Choroid plexus epithelial cell (primary cell): ENCODE data around the gene ROR2.

Experiments
- DNase-seq: peaks from one replicate; pipeline ENCODE4 v3.0.0-alpha.2; 2010; ENCODE audit warnings: low read depth
- H3K4me3 ChIP-seq: 2 replicates; pipeline ENCODE4 v1.5.1; 2011; ENCODE audit warnings: low read depth, mild to moderate bottlenecking, control low read depth, low read length, moderate library complexity
- TF ChIP-seq, protein P1 (sequence below): conservative IDR thresholded peaks from 2 replicates; pipeline ENCODE4 v1.5.1; 2011; ENCODE audit warnings: low read depth, mild to moderate bottlenecking, control low read depth, inconsistent platforms, low read length, moderate library complexity

Gene ROR2

DNA sequence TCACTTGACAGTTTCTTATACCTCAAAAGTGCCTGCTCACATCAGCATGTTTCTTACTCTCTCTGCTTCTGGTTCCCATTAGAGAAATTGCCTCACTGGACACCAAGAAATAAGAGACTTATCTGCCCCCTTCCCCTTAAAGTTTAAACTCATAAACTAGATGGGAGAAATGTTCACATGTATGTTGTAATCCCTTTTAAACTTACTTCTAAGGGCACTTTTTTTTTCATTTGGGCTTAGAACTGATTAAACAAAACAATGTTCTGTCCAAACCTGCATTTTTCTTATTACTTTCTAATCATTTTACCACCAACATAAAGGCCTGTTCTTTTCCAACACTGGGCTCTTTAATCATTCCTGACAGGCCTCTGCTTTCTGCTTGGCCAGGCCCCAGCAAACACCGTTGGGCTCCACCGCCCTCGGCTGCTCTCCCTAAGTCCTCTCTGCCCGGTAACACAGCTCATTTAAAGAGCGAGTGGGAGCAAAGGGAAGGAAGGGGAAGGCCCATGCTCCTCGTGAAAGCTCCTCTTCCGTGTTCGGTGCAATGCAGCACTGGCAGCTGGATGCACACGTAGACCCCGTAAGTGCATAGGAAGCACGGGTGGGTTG, 53.4 kb downstream of the ROR2 start:
- TF ChIP-seq, protein P1, sequence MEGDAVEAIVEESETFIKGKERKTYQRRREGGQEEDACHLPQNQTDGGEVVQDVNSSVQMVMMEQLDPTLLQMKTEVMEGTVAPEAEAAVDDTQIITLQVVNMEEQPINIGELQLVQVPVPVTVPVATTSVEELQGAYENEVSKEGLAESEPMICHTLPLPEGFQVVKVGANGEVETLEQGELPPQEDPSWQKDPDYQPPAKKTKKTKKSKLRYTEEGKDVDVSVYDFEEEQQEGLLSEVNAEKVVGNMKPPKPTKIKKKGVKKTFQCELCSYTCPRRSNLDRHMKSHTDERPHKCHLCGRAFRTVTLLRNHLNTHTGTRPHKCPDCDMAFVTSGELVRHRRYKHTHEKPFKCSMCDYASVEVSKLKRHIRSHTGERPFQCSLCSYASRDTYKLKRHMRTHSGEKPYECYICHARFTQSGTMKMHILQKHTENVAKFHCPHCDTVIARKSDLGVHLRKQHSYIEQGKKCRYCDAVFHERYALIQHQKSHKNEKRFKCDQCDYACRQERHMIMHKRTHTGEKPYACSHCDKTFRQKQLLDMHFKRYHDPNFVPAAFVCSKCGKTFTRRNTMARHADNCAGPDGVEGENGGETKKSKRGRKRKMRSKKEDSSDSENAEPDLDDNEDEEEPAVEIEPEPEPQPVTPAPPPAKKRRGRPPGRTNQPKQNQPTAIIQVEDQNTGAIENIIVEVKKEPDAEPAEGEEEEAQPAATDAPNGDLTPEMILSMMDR = no peak
- no peak overlapping the region for H3K4me3 ChIP-seq
- peak; percentile 65 for DNase-seq

DNA sequence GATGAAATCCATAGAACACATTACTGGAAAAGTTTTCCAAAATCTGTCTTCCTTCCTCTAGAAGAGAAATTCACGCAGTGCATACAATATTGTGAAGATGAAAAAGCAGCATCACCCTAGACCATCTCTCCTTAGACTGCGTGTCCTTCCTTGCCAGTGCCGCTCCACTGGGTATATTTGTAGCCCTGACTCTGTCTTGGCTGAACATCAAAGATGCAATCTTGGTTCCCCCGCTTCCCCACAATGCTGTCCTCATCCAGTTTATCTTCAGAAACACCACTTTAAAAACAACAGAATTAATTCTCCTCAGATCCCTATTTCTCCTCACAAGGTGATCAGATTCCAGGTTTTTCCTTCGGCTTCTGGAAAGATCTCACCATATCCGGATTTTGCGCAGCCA, 53.9 kb downstream of the ROR2 start:
- no peak for DNase-seq
- TF ChIP-seq, protein P1 = no peak
- H3K4me3 ChIP-seq = no peak overlapping the region

DNA sequence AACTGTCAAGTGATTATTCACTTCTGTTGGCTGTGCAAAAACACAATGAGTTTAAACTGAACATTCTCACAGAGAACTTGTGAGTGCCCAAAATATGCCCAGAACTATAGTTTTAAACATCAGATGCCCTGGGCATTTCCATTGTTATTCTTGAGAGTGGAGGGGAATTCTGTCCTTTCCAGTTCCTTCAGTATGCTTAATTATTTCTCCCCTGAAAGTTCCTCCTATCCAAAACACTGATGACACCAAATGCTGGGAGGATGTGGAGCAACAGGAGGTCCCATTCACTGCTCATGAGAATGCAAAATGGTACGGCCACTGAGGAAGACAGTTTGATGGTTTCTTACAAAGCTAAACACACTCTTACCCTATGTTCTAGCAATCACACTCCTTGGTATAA, 55.5 kb downstream of the ROR2 start:
- TF ChIP-seq, protein P1 = no peak
- no peak for DNase-seq
- no peak overlapping the region for H3K4me3 ChIP-seq

DNA sequence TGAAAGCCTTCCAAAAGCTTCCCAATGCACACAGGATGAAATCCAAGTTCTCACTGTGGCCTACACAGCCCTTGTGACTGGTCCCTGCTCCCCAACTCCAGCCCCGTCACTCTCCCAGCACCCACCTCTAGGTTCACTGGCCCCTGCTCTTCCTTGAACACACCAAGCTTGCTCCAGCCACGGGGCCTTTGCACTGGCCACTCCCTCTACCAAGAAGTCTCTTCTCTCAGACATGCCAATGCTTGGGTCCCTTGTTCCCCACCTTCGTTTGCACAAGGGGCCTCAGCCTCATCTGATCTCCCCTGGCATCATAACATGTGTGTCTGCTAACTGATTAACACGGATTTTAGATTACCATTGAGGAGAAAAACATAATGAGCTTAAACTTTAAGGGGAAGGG, 56.0 kb downstream of the ROR2 start:
- TF ChIP-seq, protein P1 = no peak
- H3K4me3 ChIP-seq = no peak overlapping the region
- DNase-seq = no peak

DNA sequence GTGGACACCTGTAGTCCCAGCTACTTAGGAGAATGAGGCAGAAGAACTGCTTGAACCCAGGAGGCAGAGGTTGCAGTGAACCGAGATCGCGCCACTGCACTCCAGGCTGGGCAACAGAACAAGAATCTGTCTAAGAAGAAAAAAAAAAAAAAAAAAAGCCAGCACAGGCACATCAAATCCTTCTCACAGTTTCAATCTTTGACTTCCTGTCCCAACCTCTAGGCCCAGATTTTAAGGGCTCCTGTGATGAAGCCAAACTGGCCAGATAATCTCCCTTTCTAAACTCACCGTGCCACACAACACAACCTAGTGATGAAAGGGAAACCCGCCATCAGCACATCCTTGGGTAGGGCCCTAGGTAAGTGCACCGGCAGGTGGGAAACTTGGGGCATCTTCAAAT, 58.1 kb downstream of the ROR2 start:
- TF ChIP-seq, protein P1 = no peak
- no peak overlapping the region for H3K4me3 ChIP-seq
- no peak for DNase-seq

DNA sequence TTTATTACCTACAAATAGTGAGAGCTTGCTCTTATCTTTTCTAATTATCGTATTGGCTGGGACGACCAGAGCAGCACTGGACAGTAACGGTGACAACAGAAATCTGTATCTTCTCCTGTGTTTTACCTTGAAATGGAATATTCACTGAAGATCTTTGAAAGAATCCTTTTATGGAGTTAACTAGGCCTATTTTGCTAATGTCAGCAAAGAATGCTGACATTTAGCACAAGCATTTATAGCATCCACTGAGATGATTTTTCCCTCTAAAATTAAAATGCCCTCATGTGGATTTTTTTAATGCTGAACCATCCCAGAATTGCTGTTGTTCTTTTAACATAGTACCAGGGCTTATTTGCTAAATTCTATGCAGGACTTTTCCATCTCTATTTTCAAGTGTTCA, 59.4 kb downstream of the ROR2 start:
- H3K4me3 ChIP-seq = no peak overlapping the region
- DNase-seq = no peak
- TF ChIP-seq, protein P1 = no peak

DNA sequence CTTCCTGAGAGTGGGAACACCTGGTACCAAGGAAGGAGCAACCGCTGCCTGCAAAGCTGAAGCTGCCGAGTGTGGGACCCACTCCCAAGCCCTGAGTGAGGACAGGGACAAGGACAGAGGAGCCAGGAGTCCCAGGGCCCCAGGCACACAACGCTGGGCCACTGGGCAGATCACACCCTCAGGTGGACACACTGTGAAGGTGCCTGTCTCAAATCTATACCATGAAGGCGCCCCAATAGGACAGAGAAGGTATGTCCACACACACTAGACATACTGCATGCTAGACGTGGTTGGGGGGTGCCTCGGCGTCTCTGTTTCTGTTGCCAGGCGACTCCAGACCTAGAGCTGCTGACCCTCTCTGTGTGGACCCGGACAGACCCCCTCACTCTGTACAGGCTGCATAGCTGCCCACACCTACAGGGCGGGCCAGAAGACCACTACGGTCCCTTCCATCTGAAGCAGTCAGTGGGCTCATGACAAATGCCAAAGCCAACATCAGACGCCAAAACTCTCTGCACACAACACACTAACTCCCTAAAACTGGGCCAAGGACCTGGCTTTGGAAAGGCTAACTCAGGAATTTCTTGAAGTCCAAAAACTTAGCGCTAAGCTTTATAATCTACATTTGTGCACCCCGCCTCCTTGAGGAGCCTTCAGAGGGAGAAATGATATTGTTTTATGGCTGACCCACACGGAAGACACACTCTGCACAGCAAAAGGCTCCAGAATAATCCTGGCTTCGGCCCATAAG, 60.7 kb downstream of the ROR2 start:
- H3K4me3 ChIP-seq = no peak overlapping the region
- TF ChIP-seq, protein P1 = no peak
- no peak for DNase-seq
